DOHH2 (cell line): ENCODE measurements around the gene RASL10A.

Source experiments
- EZH2phosphoT487 ChIP-seq: fragments of 200-600 bp; sonication (generic); IDR thresholded peaks from 2 replicates; pipeline ENCODE4 v1.6.1; 2017; ENCODE audit warnings: borderline replicate concordance, mild to moderate bottlenecking, antibody characterized with exemption, low read length, moderate library complexity, mixed read lengths
- TF ChIP-seq, protein P1 (sequence below): fragments of 200-600 bp; sonication (generic); IDR thresholded peaks from one replicate; pipeline ENCODE4 v1.5.1; 2014; ENCODE audit warnings: antibody characterized with exemption, mild to moderate bottlenecking, low read depth, low read length; ENCODE audit not compliant: poor library complexity, severe bottlenecking

GRCh38 chr22:29320546-29320945 is 5.0 kb upstream of the RASL10A start:
- no peak for TF ChIP-seq EZH2phosphoT487
- TF ChIP-seq, protein P1, sequence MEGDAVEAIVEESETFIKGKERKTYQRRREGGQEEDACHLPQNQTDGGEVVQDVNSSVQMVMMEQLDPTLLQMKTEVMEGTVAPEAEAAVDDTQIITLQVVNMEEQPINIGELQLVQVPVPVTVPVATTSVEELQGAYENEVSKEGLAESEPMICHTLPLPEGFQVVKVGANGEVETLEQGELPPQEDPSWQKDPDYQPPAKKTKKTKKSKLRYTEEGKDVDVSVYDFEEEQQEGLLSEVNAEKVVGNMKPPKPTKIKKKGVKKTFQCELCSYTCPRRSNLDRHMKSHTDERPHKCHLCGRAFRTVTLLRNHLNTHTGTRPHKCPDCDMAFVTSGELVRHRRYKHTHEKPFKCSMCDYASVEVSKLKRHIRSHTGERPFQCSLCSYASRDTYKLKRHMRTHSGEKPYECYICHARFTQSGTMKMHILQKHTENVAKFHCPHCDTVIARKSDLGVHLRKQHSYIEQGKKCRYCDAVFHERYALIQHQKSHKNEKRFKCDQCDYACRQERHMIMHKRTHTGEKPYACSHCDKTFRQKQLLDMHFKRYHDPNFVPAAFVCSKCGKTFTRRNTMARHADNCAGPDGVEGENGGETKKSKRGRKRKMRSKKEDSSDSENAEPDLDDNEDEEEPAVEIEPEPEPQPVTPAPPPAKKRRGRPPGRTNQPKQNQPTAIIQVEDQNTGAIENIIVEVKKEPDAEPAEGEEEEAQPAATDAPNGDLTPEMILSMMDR: no peak
